HG03342 (cell line): ENCODE results near the gene ROCK1.
A peak's percentile ranks its signal among the peaks of the same experiment; 100 is the strongest.
"Not testable (repeated sequence)": the region's sequence is repeated elsewhere in the genome, so short reads cannot be mapped to it uniquely, and the experiment has no call there.

Source experiments
- ATAC-seq: cut with Tn5 transposase; IDR thresholded peaks from one replicate; pipeline ENCODE4 v1.9.1; 2021; ENCODE audit warnings: mild to moderate bottlenecking, moderate library complexity; ENCODE audit not compliant: unreplicated experiment

ROCK1 gene

GRCh38 chr18:21111346-21112139 is at the start of gene ROCK1:
Gene ROCK1, minus strand, starts transcription at chr18:21111813. Its CDS starts 903 bp downstream, at chr18:21110910.
- ATAC-seq: peak; percentile 90

DNA sequence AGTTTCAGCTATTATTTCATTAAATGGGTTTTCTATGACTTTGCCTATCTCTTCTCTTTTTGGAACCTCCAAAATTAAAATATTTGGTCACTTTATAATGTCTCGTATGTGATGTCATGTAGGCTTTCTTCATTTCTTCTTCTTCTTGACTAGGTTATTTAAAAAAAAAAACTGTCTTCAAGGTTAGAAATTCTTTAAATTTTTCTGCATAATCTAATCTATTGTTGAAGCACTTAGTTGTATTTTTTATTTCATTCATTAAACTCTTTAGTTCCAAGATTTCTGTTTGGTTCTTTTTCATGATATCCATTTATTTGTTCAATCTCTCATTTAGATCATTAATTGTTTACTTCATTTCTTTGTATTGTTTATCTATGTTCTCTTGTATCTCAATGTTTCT is 43.8 kb upstream of the ROCK1 start:
- ATAC-seq: no peak

GRCh38 chr18:21146016-21146415 is 34.4 kb upstream of the ROCK1 start:
- no peak for ATAC-seq

- no peak for ATAC-seq
Observed at GRCh38 chr18:21145371-21145770, 33.8 kb upstream of the ROCK1 start.

- no peak for ATAC-seq
Observed at GRCh38 chr18:21141668-21142422, 30.2 kb upstream of the ROCK1 start.

DNA sequence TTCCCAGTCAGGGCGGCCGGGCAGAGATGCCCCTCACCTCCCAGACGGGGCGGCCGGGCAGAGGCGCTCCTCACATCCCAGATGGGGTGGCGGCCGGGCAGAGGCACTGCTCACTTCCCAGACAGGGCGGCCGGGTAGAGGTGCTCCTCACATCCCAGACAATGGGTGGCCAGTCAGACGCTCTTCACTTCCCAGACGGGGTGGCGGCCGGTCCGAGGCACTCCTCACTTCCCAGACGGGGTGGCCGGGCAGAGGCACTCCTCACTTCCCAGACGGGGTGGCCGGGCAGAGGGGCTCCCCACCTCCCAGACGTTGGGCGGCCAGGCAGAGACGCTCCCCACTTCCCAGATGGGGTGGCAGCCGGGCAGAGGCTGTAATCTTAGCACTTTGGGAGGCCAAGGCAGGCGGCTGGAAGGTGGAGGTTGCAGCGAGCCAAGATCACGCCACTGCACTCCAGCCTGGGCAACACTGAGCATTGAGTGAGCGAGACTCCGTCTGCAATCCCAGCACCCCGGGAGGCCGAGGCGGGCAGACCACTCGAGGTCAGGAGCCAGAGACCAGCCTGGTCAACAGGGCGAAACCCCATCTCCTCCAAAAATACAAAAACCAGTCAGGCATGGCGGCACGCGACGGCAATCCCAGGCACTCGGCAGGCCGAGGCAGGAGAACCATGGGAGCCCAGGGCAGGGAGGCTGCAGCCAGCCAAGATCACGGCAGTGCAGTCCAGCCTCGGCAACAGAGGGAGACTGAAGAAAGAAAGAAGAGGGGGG is 26.3 kb upstream of the ROCK1 start:
- ATAC-seq: not testable (repeated sequence)

- no peak for ATAC-seq
Observed at GRCh38 chr18:21134895-21135294, 23.3 kb upstream of the ROCK1 start.

DNA sequence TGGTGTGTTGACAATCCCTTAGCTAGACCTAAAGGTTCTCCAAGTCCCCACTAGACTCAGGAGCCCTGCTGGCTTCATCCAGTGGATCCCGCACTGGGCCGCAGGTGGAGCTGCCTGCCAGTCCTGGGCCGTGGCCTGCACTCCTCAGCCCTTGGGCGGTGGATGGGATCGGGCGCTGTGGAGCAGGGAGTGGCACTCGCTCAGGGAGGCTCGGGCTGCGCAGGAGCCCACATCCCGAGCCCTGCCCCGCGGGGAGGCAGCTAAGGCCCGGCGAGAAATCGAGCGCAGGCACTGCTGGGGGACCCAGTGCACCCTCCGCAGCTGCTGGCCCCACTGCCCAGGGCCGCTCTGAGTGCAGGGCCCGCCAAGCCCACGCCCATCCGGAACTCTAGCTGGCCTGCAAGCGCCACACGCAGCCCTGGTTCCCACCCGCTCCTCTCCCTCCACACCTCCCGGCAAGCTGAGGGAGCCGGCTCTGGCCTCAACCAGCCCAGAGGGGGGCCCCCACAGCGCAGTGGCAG is 20.8 kb upstream of the ROCK1 start:
- ATAC-seq: no peak

DNA sequence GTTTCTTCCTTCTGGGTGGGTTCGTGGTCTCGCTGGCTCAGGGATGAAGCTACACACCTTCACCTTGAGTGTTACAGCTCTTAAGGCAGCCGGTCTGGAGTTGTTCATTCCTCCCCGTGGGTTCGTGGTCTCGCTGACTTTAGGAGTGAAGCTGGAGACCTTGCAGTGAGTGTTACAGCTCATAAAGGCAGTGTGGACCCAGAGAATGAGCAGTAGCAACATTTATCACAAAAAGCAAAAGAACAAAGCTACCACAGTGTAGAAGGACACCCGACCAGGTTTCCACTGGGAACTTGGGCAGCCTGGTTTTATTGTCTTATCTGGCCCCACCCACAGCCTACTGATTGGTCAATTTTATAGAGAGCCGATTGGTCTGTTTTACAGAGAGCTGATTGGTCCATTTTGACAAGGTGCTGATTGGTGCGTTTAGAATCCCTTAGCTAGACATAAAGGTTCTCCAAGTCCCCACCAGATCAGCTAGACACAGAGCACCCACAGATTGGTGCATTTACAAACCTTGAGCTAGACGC is 20.1 kb upstream of the ROCK1 start:
- no peak for ATAC-seq

GRCh38 chr18:21129566-21130216 is 18.1 kb upstream of the ROCK1 start:
- ATAC-seq: no peak

DNA sequence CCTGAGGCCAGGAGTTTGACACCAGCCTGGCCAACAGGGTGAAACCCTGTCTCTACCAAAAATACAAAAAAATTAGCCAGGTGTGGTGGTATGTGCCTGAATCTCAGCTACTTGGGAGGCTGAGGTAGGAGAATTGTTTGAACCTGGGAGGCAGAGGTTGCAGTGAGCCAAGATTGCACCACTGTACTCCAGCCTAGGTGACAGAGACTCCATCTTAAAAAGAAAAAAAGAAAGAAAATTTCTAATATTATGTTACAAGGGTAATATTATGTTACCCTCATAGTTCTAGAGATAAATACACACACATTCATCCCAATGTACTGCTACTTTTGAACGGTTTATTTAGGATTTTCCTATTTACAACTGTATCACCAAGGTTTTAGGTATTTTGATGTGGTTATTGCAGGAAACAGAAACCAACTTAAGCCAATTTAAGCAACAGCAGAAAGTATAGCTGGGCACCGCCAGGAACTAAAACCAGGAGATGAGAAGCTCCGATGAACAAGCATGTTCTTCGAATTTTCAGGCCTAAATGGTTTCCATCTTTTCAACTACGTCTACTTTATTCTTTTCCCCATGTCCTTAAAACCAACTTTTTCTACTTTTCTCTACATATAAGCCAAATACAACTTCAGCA is 11.8 kb upstream of the ROCK1 start:
- ATAC-seq: no peak

- no peak for ATAC-seq
Observed at GRCh38 chr18:21118806-21119205, 7.2 kb upstream of the ROCK1 start.

DNA sequence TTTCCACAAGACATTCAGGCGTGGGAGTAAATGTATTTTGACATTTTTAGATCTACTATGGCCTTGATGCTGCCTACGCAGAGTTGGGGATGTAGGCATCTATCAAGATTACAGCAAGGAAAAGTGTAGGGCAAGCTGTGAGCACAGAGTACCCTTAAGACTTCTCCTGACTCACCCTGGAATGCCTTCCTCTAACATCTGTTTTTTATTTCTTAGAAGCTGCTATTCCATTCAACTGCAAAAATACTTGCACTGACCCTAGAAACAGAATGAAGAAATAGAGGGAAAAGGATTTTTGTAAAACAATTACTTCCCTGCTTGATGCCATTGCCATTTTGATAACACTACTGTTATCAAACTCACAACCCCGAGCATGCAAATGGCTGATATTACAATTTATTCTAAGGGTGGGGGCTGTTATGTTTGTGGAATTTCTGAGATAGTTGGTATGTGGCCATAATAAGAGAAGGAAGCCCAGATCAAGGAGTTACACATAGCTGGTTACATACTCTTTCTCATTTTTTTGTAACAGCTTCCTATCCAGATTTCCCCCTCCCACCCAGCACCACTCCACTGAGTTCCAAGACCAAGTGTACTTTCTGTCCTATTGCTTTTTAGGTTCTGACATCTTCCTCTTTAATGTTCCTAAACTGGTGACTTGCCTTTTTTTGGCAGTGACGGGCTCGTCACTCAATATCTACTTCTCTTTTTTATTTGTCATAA is 6.0 kb upstream of the ROCK1 start:
- ATAC-seq: no peak

DNA sequence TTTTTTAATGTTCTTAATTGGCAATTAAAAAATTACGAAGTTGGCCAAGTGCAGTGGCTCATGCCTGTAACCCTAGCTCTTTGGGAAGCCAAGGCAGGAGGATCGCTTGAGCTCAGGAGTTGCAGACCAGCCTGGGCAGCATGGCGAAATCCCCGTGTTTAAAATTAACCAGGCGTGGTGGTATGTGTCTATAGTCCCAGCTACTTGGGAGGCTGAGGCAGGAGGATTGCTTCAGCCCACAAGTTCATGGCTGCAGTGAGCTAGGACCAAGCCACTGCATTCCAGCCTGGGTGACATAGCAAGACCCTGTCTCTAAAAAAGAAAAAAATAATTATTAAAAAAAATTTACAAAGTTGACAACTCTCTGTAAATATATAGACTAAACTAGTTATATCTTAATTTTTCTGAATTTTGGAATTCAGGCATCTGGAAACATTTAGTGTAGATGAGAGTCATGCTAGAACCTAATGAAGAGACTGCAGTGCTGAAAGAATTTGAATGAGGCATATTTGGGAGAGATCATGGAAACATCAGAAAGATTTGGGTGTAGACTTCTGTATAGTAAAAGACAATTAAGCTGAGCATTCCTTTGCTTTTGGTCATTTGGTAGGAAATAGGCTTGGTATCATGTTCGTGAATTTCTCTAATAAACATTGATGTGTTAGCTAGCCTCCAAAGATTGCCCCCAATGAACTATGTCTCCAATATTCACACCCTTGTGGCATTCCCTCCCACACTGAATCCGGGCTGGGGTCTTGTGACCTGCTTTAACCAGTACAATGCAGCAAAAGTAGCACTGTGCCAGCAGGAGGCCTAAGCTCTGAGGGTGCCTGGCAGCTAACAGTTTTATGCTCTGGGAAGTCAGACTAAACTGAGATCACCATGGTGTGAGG is 4.2 kb upstream of the ROCK1 start:
- ATAC-seq: no peak

DNA sequence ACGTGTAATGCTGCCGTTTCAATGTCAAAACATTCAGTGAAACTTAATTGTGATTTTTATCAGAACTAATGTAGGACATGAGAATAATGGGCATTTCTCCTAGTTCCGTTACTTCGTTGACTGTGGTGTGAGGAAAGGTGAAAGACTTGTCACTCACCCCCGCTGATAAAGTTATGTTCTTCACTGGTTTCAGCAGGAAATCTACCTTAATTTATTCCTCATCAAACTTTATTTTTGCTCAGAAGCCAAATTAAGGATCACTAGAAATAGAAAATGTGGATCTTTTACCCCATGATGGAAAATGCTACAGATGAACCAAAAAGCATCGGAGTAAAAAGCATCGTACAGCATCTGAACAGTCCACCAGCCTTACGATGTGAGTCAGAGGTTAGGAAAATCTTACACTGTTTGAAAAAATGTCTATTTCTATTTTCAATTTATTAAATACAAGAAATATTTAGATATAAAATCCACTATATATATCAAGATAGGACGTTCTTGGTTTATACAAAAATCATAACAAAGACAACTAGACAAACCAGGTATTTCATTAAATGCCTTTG is 1.0 kb upstream of the ROCK1 start:
- no peak for ATAC-seq

DNA sequence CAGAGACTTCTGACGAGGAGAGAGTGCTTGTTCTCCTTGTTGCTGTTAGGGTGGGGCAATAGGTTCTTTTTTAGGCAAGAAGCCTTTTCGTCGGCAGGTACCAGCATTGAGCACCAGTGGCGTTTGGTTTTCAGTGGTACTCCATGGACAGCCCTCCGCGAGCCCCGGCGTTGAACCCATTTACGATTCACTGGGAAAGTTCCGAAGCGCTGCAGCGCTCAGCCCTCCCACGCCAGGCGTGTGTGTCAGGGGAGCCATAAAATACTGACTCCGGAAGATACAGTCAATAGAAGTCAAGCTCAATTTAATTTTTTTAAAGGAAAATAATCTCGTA is 494 bp upstream of the ROCK1 start:
- no peak for ATAC-seq

DNA sequence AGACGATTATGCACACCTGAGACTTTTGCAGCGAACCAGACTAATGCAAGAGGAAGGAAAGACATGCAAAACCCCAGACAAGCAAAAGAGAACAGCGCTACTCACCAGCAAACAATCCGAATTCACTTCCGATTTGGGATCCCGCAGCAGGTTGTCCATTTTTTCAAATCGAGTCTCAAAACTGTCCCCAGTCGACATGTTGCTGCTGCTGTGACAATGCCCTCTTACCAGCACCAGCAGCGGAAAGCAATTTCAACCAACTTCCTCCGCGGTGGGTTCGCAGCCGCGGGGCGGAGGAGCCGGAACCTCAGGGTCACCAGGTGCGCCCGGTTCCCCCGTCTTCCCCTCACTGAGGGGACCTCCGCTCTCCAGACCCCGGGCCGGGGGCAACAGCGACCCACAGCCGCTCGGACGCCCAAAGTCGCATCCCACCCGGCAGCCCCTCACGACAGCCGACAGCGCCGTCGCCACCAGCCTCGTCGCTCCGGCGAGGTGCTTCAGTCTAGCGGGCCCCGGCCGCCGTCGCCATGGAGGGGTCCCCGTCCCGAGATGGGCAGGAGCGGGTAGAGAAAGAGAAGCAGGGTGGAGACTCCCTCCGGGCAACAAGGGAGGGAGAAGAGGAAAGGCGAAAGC is 784 bp downstream of the ROCK1 start:
- peak; percentile 26 for ATAC-seq
